ENCODE measurements around the gene CERS5.
"Not testable (repeated sequence)": the region's sequence is repeated elsewhere in the genome, so short reads cannot be mapped to it uniquely, and the experiment has no call there.

The CERS5 gene

DNA sequence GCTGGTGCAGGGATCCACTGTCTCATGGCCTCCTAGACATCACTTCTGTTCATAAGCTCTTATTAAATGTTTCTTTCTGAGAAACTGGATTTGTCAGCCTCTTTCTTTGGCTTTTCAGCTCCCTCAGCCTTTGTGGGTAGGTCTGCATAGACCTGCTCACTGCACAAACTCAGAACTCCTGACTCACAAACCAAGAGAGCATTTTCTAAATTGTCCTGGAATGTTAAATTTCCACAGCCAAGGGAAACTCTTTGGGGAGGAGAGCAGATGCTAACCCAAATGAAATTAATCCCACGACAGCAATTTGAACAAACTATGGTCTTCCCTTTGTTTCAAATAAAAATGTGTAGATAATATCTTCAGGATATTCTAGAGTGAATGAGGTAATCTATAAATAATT lies 19.5 kb upstream of the CERS5 start:
- DNase-seq (ENCODE audit: low spot score), result no peak

DNA sequence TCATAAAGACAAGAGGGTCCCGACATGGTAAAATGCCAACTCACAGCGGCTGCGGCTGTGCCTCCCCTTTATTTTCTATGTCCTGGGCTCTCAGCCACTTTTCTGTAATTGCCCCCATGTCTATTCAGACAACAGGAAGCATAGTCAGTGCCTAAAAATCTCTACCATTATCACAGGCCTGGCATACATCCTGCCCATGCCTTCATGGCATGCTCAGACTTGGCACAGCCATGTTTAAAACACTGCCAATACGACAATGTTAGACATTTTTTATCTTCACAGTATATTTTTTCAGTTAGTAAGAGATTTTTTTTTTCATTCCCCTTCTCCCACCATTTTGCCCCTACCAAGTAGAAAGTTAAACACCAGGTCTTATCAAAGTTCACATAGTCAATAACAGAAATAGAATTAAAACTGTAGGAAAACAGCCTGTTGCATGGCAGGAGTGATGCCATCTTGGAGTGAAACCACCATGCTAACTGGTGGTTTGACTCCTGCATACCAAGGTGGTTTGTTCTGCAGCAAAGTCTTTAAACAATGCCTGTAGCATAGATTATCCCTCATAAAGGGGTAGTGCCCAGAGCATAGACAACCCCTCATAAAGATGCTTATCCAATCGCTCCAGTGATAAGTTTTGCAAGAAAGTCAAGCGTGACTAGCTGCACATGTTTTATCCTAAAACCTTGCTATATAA lies 18.9 kb upstream of the CERS5 start:
- no peak for DNase-seq (ENCODE audit: low spot score)

DNA sequence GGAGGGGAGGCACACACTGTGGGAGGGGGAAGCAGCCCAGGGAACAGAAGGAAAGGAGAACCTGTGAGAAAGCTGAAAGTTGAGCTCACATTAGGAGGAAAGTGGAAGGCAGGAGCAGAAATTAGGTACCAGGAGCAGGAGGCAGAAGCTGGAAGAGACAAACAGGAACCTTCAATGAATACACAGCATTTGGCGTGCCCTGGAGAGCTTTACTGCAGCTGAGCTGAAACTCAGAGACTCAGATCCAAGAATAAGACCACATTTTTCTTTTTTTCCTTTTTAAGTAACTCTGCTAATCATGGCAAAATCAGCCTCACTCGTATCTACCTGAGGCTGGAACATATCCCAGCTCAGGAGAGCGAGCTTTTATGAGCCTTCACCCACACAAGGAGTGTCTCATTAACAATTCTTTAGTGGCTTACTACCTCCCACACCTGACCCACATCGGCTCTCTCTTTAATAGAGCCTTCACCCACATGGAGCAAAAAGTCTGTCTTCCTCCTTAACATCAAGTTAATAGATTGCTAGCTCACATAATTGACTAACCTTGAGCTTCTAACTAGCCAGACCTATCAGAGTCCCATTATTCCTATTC lies 18.2 kb upstream of the CERS5 start:
- no peak for DNase-seq (ENCODE audit: low spot score)

DNA sequence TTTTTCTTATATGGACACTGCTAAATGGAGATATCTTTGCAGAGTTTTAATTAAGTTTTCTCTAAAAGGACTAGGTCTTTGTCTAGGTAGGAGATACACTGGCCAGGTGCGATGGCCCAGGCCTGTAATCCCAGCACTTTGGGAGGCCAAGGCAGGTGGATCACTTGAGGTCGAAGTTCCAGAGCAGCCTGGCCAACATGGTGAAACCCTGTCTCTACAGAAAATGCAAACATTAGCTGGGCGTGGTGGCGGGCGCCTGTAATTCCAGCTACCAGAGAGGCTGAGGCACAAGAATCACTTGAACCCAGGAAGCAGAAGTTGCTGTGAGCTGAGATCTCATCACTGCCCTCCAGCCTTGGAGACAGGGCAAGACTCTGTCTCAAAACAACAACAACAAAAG lies 17.1 kb upstream of the CERS5 start:
- no peak for DNase-seq (ENCODE audit: low spot score)

DNA sequence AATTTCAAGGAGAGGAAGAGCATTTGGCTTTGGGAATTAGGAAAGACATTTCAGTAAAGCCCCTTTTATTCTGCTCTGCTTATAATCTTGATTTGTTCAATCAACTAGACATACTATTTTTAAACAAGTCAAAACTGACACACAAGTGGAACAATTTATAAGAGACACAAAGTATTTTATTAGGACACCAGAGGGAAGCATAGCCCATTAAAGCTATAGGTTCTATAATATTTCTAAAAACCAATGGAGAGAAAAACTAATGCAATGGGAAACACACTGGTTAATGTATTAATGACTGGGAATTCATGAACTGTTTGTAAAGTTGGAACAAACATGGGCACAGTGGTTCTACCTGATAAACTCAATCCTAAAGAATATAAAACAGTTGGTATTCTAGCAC lies 15.3 kb upstream of the CERS5 start:
- DNase-seq (ENCODE audit: low spot score), result no peak

DNA sequence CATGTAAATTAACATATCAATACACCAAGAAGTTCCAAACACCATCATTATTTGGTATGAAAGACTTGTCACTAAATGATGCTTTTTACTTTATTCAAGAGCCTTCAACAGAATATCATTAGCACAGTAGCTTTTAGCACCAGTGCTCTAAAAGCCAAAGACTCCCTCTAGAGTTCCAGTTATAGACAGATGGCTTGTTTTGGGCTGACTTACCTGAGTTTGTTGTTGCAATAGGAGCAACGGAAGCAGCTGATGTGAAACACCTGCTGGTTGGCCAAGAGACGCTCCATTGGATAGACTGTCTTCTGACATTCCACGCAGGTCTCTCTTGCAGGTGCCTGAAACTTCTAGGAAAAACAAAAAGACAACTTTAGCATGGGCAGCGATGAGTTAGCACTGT lies 14.5 kb upstream of the CERS5 start:
- no peak for DNase-seq (ENCODE audit: low spot score)

DNA sequence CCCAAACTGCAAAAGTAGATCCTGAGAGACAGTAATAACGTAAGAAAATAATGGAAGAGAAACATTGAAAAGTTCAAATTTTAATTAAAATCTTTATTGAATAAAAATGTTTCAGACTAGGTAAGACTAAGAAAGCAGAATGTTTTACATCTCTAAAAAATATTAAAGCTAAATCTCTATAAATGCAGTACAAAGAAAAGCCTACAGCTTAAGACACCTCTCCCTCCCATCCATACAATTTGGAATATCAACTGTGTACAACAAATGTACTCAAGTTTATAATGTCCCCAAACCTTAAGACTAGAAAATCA lies 8.5 kb upstream of the CERS5 start:
- no peak for DNase-seq (ENCODE audit: low spot score)

DNA sequence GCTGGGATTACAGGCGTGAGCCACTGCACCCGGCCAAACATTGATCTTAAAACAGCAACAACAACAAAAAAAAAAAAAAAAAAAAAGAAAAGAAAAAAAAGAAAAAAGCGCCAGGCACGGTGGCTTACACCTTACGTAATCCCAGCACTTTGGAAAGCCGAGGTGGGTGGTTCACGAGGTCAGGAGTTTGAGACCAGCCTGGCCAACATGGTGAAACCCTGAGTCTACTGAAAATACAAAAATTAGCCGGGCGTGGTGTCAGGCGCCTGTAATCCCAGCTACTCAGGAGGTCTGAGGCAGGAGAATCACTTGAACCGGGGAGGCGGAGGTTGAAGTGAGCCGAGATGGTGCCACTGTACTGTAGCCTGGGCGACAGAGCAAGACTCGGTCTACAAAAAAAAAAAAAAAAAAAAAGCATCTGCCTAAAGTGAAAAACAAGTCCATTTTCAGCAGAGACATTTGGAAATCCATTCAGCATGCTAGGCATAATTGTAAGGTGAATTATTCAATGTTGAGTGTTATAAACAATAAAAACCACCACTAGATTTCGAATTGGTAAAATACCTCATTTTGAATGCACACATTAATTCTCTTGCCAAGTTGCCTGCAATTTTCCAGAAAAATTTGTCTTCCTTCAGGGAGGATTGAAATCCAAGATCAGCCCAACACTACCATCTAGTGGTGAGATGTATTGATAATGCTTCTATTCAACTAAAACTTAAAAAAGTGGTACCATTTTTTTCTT lies 8.0 kb upstream of the CERS5 start:
- peak; percentile 62 for DNase-seq (ENCODE audit: low spot score)

DNA sequence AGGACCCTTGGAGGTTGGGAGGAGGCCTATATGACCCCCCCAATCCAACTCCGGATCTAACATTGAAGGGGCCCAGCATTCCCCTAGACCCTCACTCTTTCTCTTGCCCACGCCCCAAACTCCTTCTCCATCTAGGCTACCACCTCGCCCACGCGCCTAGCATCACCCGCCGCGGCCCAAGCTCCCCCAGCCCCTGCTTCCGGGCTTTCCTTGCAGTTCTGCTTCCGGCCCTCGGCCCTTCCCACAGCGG lies 445 bp downstream of the CERS5 start:
- no peak for DNase-seq (ENCODE audit: low spot score)

DNA sequence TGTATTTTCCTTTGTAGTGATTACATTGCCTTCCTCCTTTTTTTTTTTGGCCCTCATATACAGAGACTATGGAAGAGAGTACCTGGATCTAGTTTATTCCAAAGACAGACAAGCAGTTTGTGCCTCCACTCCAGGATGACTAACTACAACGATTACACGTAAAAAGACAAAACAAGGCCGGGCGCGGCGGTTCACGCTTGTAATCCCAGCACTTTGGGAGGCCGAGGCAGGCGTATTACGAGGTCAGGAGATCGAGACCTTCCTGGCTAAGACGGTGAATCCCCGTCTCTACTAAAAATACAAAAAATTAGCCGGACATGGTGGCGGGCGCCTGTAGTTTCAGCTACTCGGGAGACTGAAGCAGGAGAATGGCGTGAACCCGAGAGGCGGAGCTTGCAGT lies 2.2 kb downstream of the CERS5 start:
- no peak for DNase-seq (ENCODE audit: low spot score)

DNA sequence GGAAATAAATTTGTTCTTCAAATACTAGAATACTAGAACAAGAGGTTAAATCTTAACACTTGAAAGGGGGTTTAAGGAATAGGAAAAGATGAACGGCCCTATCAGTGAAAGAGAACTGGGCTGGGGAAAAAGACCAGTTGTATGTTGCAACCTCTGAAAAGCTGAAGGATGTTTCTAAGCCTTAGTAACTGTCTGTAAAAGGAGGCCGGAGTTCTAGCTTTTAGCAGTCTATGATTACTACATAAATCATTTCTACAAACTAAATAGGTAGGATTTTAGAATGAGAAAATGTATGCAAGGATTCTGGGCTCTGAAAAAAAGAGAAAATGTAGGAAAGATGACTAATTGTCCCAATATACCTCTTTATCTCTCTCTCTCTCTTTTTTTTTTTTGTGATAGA lies 4.9 kb downstream of the CERS5 start:
- no peak for DNase-seq (ENCODE audit: low spot score)

DNA sequence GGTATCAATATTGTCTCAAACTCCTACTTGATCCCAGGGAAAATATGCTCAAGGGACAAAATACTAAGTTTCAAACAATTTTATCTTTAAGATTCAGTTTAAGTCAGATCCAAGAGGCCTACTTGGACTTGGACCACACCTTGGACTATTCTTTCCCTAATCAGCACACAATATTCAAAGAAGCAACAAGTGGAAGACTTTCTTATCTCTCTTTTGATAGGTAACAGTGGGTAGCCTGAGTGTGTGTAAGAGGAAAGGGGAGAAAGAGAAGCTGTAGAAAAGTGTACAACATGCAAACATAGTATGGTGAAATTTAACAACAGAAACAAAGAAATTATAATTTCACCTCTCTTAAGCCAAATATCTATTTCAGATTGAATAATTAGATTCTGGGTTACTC lies 6.5 kb downstream of the CERS5 start:
- DNase-seq (ENCODE audit: low spot score), result no peak

DNA sequence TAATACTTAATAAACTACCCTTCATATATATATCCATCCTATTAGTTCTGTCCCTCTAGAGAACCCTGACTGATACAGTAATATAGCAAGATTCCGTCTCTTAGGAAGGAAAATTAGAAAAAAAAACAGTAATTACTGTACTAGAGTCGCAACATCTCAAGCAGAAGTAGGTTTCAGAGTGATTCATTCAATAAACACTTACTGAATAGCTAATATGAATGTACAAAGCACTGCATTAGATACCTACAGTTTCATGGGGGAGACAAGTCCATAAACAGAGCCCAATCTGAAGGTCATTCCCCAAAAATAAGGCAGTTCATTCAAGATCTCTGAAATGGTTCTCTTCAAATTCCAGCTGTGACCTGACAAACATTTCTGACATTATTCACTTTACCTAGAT lies 9.9 kb downstream of the CERS5 start:
- DNase-seq (ENCODE audit: low spot score), result no peak

DNA sequence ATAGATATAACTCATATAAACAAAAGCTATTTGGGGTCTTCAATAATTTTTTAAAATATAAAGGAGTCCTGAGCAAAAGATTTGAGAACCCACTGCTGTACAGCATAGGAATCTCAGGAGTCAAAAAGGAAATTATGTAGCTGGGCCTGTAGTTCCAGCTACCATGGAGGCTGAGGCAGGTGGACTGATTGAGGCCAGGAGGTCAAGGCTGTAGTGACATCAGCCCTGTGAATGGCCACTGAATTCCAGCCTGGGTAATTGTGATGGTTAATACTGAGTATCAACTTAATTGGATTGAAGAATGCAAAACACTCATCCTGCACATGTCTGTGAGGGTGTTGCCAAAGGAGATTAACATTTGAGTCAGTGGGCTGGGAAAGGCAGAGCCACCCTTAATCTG lies 10.5 kb downstream of the CERS5 start:
- no peak for DNase-seq (ENCODE audit: low spot score)

DNA sequence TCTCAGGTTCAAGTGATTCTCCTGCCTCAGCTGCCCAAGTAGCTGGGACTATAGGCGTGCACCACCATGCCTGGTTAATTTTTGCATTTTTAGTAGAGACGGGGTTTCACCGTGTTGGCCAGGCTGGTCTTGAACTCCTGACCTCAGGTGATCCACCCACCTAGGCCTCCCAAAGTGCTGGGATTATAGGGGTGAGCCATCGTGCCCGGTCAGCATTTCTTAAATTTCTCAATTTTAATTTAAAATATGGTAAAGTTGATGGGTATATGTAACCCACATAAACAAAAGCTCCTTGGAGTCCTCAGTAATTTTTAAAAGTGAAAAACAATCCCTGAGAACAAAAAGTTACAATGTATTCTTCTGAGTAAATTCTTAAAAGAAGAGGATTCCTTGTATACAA lies 12.2 kb downstream of the CERS5 start:
- DNase-seq (ENCODE audit: low spot score), result not testable (repeated sequence)

DNA sequence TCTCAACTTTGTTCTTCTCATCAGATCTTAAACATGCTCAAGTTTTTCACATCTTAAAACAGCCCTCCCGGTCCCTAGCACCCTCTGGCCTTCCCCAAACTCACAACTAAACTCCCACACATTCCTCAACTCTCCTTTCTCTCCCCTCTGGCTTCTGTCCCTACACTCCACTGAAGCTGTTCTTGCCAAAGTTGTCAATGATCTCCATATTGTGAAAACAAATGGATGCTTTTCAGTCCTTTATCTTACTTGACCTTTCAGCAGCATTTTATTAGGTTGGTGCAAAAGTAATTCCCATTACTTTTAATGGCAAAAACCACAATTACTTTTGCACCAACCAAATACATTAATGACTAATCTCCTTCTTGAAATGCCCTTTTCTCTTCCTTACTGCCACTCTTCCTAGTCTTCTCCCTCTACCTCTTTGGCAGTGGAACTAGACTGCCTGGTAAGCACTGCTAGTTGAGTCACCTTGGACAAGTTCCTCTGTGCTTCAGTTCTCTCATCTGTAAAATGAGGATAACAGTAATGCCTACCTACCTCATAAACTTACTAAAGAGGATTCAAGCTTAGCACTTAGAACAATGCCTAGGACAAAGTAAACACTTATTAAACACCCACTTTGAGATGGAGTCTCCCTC lies 16.0 kb downstream of the CERS5 start:
- DNase-seq (ENCODE audit: low spot score), result no peak

DNA sequence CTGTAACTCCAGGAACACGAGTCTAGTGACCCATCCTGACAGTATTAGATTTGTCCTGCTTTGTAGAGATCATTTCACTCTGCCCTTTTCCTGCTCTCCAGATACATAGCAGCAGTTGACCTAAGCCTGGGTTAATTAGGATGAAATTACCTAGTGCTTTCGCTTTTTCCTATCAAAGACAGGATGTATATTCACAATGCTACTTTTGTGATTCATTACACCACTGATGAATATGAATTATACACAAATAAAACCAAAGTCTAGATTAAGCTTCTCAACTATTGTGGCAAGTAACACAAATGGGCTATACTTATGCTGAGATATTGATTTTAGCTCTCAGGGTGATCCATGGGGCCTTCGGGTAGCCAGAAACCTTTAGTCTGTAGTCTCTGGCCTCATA lies 17.9 kb downstream of the CERS5 start:
- DNase-seq (ENCODE audit: low spot score), result no peak

DNA sequence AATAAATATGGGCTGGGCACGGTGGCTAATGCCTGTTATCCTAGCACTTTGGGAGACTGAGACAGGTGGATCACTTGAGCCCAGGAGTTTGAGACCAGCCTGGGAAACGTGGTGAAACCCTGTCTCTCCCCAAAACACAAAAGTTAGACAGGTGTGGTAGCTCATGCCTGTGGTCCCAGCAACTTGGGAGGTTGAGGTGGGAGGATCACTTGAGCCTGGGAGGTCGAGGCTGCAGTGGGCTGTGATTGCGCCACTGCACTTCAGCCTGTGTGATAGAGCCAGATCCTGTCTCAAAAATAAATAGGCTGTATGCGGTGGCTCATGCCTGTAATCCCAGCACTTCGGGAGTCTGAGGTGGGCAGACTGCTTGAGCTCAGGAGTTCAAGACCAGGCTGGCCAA lies 19.2 kb downstream of the CERS5 start:
- not testable (repeated sequence) for DNase-seq (ENCODE audit: low spot score)

DNA sequence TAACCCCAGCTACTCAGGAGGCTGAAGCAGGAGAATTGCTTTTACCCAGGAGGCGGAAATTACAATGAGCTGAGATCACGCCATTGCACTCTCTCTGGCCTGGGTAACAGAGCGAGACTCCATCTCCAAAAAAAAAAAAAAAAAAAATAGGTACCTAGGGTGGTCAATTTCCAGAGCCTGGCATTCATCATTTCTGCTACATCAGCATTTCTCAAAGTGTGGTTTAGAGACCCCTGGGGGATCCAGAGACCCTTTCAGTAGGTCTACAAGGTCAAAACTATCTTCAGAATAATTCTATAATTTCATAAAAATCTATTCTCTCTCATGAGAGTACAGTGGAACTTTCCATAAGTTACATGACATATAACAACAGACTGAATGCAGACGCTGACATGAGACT lies 19.9 kb downstream of the CERS5 start:
- DNase-seq (ENCODE audit: low spot score), result no peak

DNA sequence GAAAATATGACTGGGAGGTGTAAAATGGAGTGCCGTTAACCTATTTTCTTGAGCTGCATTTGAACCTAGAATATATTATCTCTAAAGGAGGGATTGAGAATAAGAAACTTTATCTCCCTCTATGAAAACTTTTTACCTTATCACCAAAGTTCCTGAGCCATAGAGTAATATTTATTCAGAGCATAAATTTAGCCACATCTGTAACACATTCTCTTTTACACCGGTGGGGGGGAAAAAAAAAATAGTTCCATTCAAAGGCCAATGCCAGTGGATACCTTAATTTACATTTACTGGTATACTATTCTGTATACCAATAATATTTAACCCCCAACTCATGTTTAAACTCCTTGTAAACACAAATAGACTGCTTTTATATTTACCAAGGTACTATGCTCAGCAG lies 21.7 kb downstream of the CERS5 start:
- no peak for DNase-seq (ENCODE audit: low spot score)

DNA sequence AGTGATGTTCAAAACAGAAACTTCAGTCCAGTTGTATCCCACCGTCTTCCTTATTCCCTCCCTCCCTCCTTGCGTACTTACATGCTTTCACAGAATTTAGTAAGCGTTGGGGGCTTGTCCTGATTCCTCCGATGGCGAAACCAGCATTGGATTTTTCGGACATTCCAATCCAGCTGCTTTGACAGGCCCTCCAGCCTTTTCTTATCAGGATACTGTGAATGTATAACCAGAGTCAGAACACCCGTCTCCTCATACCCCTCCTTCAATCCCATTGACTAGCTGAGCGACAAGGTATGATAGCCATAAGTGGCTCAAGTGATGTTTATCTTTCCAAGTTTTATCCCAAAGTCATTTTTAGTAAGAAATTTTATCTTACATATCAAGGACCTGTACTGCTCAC lies 24.2 kb downstream of the CERS5 start:
- DNase-seq (ENCODE audit: low spot score), result no peak

DNA sequence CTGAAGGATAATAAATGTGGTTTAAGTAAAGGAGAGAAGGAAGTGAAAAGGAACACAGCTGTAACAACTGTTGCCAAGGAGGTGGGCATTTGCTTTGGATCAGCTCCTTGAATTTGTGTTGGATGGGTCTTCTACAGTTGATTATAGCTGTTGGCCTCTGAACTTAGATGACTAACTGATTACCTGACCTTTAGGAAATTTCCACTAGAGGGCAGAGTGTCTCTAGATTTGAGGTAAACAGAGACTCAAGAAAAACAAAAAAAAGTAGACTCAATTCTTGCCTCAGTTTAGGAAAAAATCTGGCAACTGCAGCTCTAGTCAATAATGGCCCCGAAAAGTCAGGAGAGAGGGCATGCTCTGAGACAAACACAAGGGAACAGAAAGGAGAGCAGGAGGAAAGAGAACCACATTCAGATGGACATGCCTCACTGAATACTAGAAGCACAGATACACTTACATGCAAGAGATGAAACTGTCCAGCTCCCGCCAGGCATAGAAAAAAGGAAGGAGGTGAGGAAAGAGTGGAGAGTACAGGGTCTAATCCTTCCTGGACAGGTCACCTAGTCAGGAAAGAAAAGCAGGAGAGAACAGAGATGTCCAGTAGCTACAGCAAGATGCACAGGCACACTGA lies 34.5 kb downstream of the CERS5 start:
- DNase-seq (ENCODE audit: low spot score), result peak; percentile 66

DNA sequence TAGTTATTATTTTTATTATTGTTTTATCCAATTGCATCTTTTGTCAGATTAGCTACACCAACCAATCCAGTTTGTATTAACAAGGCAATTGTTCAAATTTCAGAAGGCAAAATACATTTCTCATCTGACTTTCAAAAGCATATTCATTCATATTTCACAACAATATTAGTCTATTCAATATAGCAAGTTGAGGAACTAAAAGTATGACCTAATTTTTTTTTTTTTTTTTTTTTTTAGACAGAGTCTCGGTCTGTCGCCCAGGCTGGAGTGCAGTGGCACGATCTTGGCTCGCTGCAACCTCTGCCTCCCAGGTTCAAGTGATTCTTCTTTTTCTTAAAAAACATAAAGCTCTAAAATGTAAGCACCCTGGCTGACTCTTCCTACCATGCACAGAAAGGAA lies 37.9 kb downstream of the CERS5 start:
- DNase-seq (ENCODE audit: low spot score), result no peak

Measured in CD4-positive, alpha-beta T cell treated with Interleukin-2 at 100 ng/mL for 4 hours (primary cell).